GM12875 (cell line): ENCODE data around the gene BLOC1S6.

ENCODE experiments used
- H3K4me3 ChIP-seq: one replicate; pipeline ENCODE4 v1.5.1; 2011; ENCODE audit warnings: low read depth, low read length, control low read depth
- TF ChIP-seq, protein P1 (sequence below): IDR thresholded peaks from 2 replicates; pipeline ENCODE4 v1.5.1; 2011; ENCODE audit warnings: low read depth, mild to moderate bottlenecking, control low read depth, inconsistent platforms, low read length, moderate library complexity, borderline replicate concordance; ENCODE audit not compliant: insufficient read depth

Gene BLOC1S6

GRCh38 chr15:45548753-45549520, 38.2 kb upstream of the BLOC1S6 start:
- TF ChIP-seq, protein P1, sequence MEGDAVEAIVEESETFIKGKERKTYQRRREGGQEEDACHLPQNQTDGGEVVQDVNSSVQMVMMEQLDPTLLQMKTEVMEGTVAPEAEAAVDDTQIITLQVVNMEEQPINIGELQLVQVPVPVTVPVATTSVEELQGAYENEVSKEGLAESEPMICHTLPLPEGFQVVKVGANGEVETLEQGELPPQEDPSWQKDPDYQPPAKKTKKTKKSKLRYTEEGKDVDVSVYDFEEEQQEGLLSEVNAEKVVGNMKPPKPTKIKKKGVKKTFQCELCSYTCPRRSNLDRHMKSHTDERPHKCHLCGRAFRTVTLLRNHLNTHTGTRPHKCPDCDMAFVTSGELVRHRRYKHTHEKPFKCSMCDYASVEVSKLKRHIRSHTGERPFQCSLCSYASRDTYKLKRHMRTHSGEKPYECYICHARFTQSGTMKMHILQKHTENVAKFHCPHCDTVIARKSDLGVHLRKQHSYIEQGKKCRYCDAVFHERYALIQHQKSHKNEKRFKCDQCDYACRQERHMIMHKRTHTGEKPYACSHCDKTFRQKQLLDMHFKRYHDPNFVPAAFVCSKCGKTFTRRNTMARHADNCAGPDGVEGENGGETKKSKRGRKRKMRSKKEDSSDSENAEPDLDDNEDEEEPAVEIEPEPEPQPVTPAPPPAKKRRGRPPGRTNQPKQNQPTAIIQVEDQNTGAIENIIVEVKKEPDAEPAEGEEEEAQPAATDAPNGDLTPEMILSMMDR, result no peak

GRCh38 chr15:45549541-45550220, 37.5 kb upstream of the BLOC1S6 start:
- TF ChIP-seq, protein P1, result no peak

More at GRCh38 chr15:45548753-45549520, 38.2 kb upstream of the BLOC1S6 start:
- H3K4me3 ChIP-seq, result no peak overlapping the region

DNA sequence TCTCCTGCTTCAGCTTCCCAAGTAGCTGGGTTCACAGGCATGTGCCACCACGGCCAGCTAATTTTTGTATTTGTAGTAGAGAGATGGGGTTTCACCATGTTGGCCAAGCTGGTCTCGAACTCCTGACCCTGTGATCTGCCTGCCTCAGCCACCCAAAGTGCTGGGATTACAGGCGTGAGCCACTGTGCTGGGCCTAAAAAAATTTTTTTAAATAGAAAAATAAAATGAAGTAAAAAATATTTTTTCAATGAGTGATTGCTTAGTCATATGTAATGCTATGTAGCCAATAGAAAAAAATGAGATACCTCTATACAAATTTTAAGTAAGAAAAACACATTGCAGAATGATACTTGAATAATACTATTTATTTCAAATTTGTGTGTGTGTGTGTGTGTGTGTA, 36.7 kb upstream of the BLOC1S6 start:
- no peak overlapping the region for H3K4me3 ChIP-seq
- TF ChIP-seq, protein P1, result no peak

More at GRCh38 chr15:45549541-45550220, 37.5 kb upstream of the BLOC1S6 start:
- no peak overlapping the region for H3K4me3 ChIP-seq

GRCh38 chr15:45551676-45552075, 35.5 kb upstream of the BLOC1S6 start:
- no peak overlapping the region for H3K4me3 ChIP-seq
- TF ChIP-seq, protein P1, result no peak

DNA sequence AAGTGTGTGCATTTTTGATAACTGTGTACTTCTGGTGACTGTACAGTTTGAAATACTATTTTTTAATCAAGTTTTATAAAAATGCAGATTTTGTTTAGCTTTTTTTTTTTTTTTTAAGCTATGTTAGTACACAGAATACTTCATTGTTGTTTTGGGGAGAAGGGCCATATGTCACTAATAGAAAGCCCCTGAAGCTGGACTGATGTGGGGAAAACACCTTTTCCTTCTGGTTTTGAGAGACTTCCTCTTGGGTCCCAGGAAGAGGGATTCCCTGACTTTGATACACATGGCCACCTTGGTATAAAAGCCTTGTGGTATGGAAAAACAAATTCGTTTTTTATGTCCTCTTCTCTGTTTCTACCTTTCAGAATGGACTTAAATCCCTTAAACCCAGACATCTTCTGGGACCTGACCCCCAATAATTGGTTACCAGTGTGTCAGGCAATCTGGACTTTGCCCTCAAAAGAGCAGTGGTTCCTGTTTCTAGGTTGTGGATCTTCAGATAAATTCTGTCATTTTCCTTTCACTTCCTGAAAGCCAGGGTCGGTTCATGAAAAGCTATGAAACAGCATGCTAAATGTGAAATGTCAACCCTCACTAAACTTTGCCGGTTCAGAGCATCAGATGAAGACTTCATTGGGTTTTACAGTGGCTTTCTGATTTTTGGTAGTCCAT, 31.1 kb upstream of the BLOC1S6 start:
- no peak overlapping the region for H3K4me3 ChIP-seq
- TF ChIP-seq, protein P1, result no peak

DNA sequence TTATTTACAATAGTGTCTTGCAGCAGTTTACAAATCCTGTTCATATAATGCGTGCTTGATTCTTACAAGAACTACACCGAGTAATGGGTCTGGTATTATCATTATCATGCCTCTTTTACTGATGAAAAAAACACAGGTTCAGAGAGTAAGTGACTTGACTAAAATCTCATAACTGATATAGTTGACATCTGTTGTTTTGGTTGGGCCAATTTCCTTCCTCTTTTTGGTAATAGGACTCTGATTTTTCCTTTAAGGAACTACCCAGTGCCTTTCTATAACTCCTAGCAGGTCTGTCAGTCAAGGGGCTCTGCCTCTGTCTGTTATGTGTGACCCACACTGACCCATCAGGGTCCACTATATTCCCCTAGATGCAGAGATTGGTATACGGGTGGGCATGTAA, 14.6 kb upstream of the BLOC1S6 start:
- no peak overlapping the region for H3K4me3 ChIP-seq
- TF ChIP-seq, protein P1, result no peak
